ENCODE results near the gene APLNR. TPM values are rescaled to one million over a fixed set of nuclear protein-coding genes. Genes with fewer than 3 reads are reported as not detected.

The APLNR gene
- total and polyA plus RNA-seq, 10 of the 15 experiments (the other 5 are each of a cell fraction or from before 2014, with no cell fraction given) = 0.11 TPM; not detected in 9

DNA sequence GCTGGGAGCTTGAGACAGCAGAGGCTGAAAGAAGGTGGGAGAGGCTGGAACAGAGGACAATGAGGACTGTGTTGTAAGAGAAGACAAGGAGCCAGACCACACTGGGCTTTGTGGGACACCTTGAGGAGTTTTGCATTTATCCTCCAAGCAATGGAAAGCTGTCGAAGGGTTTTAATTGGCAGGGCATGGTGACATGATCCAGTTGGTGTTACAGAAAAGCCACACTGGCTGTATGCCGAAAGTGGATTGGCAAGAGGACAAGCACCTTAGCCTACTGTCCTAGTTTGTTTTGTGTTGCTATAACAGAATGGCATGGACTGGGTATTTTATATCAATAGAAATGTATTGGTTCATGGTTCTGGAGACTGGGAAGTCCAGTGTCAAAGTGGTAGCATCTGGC lies 14.0 kb upstream of the APLNR start:
- Histone ChIP-seq H3K27ac (ENCODE audit: control insufficient read depth, insufficient read depth) (no peak overlapping the region), H3K27me3 (replicated peaks in 1 of 2; ENCODE audit: control insufficient read depth in 2 of 2, insufficient read depth in 2 of 2, low read length in 1 of 2) (no peaks in the 10 kb centered on the region; a peak in 1 of 4 replicates), H3K9ac (ENCODE audit: control insufficient read depth, insufficient read depth, low read length) (no peak overlapping the region), H4K20me1 (ENCODE audit: control insufficient read depth, insufficient read depth) (no peaks in the 10 kb centered on the region), H3K4me3 (no peak overlapping the region), H3K9me3 (replicated peaks; ENCODE audit: control insufficient read depth, insufficient read depth, low read length) (no peaks in the 10 kb centered on the region), H3K4me2 (ENCODE audit: control insufficient read depth, insufficient read depth) (no peak overlapping the region), H3K79me2 (ENCODE audit: control insufficient read depth, insufficient read depth, low read length) (no peaks in the 10 kb centered on the region), H2AFZ (ENCODE audit: control insufficient read depth, low read depth, low read length) (no peak overlapping the region), H3K4me1 (ENCODE audit: control insufficient read depth, insufficient read depth, low read length) (no peaks in the 10 kb centered on the region), H3K36me3 (ENCODE audit: control insufficient read depth in 2 of 2, insufficient read depth in 2 of 2, low read length in 1 of 2) (no peaks in the 10 kb centered on the region)
- ChIA-PET POLR2A (no interaction called here), CTCF (interaction anchor here (0.6 to 8.7 kb wide), 11 partner anchors 9 to 410 kb away, joined by 3 to 184 read pairs (median 12); no protein-coding TSS in a partner anchor), RAD21 (ENCODE audit: unreplicated experiment) (interaction anchor here (1.1 to 4.1 kb wide), 5 partner anchors 37 to 408 kb away, joined by 3 to 75 read pairs (median 4); no protein-coding TSS in a partner anchor), SMC1A (ENCODE audit: uncharacterized antibody, unreplicated experiment) (interaction anchor here (1.8 to 4.3 kb wide), 3 partner anchors 131 to 409 kb away, joined by 6 to 61 read pairs (median 14); no protein-coding TSS in a partner anchor)
- TF ChIP-seq, protein P1, sequence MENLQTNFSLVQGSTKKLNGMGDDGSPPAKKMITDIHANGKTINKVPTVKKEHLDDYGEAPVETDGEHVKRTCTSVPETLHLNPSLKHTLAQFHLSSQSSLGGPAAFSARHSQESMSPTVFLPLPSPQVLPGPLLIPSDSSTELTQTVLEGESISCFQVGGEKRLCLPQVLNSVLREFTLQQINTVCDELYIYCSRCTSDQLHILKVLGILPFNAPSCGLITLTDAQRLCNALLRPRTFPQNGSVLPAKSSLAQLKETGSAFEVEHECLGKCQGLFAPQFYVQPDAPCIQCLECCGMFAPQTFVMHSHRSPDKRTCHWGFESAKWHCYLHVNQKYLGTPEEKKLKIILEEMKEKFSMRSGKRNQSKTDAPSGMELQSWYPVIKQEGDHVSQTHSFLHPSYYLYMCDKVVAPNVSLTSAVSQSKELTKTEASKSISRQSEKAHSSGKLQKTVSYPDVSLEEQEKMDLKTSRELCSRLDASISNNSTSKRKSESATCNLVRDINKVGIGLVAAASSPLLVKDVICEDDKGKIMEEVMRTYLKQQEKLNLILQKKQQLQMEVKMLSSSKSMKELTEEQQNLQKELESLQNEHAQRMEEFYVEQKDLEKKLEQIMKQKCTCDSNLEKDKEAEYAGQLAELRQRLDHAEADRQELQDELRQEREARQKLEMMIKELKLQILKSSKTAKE (IDR thresholded peaks at IDR 0.05; ENCODE audit: low read depth, poor library complexity, severe bottlenecking) = no peak
- TF ChIP-seq HDAC6 (IDR thresholded peaks at IDR 0.05; ENCODE audit: unreplicated experiment) (no peak), FOXM1 (IDR thresholded peaks at IDR 0.05; ENCODE audit: low read depth, low read length) (no peak), HCFC1 (IDR thresholded peaks at IDR 0.05; ENCODE audit: low read length) (no peak), CHD2 (IDR thresholded peaks at IDR 0.05; ENCODE audit: borderline replicate concordance, low read depth, low read length) (no peak), KAT2A (conservative IDR thresholded peaks at IDR 0.05; ENCODE audit: control insufficient read depth, low read depth, low read length) (no peak), SUPT20H (IDR thresholded peaks at IDR 0.05; ENCODE audit: borderline replicate concordance, control insufficient read depth, low read depth, low read length) (no peak), RB1 (IDR thresholded peaks at IDR 0.05; ENCODE audit: borderline replicate concordance) (no peak), IRF4 (IDR thresholded peaks at IDR 0.05; ENCODE audit: low read depth, low read length) (no peak), MXI1 (IDR thresholded peaks at IDR 0.05; ENCODE audit: low read depth, low read length) (no peak)
- TF ChIP-seq, protein P2, sequence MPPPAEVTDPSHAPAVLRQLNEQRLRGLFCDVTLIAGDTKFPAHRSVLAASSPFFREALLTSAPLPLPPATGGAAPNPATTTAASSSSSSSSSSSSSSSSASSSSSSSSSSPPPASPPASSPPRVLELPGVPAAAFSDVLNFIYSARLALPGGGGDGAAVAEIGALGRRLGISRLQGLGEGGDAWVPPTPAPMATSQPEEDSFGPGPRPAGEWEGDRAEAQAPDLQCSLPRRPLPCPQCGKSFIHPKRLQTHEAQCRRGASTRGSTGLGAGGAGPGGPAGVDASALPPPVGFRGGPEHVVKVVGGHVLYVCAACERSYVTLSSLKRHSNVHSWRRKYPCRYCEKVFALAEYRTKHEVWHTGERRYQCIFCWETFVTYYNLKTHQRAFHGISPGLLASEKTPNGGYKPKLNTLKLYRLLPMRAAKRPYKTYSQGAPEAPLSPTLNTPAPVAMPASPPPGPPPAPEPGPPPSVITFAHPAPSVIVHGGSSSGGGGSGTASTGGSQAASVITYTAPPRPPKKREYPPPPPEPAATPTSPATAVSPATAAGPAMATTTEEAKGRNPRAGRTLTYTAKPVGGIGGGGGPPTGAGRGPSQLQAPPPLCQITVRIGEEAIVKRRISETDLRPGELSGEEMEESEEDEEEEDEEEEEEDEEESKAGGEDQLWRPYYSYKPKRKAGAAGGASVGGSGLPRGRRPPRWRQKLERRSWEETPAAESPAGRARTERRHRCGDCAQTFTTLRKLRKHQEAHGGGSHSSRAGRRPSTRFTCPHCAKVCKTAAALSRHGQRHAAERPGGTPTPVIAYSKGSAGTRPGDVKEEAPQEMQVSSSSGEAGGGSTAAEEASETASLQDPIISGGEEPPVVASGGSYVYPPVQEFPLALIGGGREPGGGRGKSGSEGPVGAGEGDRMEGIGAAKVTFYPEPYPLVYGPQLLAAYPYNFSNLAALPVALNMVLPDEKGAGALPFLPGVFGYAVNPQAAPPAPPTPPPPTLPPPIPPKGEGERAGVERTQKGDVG (CRISPR knock-in tag; IDR thresholded peaks at IDR 0.05) = no peak
- BruUV-seq (replicated peaks) = no TSS peak
- intact Hi-C loops (cut with micrococcal nuclease; ENCODE audit: unreplicated experiment) (no loop called here), in situ Hi-C loops (cut with MboI) (loop anchor here (25.0 kb wide), 1 partner anchor 1314 kb away; the partner anchor contains the start of gene OR5I1)
- no peak for DNase-seq (ENCODE audit: low read depth, low spot score)
- no peak for ATAC-seq
- WGBS (ENCODE audit: insufficient coverage, insufficient replicate concordance, low lambda C conversion rate, missing lambda C conversion rate) = 57% methylated on average over 2 of the region's 2 CpGs
- no peak for FAIRE-seq
